Measurements from ENCODE around the gene PCBP2.
A peak's percentile ranks its signal among the peaks of the same experiment; 100 is the strongest.

Gene PCBP2

GRCh38 chr12:53505555-53506449 is 53.9 kb downstream of the PCBP2 start:
- no peak for FAIRE-seq
- DNase-seq (ENCODE audit: insufficient read length, low spot score): no peak

GRCh38 chr12:53506450-53506785 is 54.5 kb downstream of the PCBP2 start:
- FAIRE-seq: no peak

GRCh38 chr12:53506881-53507602 is 55.1 kb downstream of the PCBP2 start, which contains the start of gene NPFF:
NPFF (minus strand) TSS chr12:53507484; CDS start chr12:53507474, 10 bp downstream.
- no peak for DNase-seq (ENCODE audit: insufficient read length, low spot score)
- FAIRE-seq: no peak

More at GRCh38 chr12:53506450-53506785, 54.5 kb downstream of the PCBP2 start:
- DNase-seq (ENCODE audit: insufficient read length, low spot score): no peak

GRCh38 chr12:53507603-53507885 is 55.6 kb downstream of the PCBP2 start:
- no peak for FAIRE-seq
- no peak for DNase-seq (ENCODE audit: insufficient read length, low spot score)

- DNase-seq (ENCODE audit: insufficient read length, low spot score) (peak; percentile 68), FAIRE-seq (peak; percentile 89)
Observed at GRCh38 chr12:53508534-53509170, 56.8 kb downstream of the PCBP2 start.

GRCh38 chr12:53510181-53510812 is 58.4 kb downstream of the PCBP2 start:
- FAIRE-seq (no peak), DNase-seq (ENCODE audit: insufficient read length, low spot score) (no peak)

GRCh38 chr12:53513712-53514410 is 62.0 kb downstream of the PCBP2 start:
- DNase-seq (ENCODE audit: insufficient read length, low spot score) (no peak), FAIRE-seq (no peak)

GRCh38 chr12:53514628-53515290 is 62.9 kb downstream of the PCBP2 start:
- FAIRE-seq: no peak
- no peak for DNase-seq (ENCODE audit: insufficient read length, low spot score)

GRCh38 chr12:53515291-53515680 is 63.4 kb downstream of the PCBP2 start:
- DNase-seq (ENCODE audit: insufficient read length, low spot score): no peak
- FAIRE-seq: no peak

GRCh38 chr12:53516758-53517455 is 65.0 kb downstream of the PCBP2 start:
- FAIRE-seq: no peak
- no peak for DNase-seq (ENCODE audit: insufficient read length, low spot score)

GRCh38 chr12:53518381-53518780 is 66.5 kb downstream of the PCBP2 start:
- DNase-seq (ENCODE audit: insufficient read length, low spot score) (no peak), FAIRE-seq (no peak)

- FAIRE-seq (no peak), DNase-seq (ENCODE audit: insufficient read length, low spot score) (no peak)
Observed at GRCh38 chr12:53523131-53523530, 71.2 kb downstream of the PCBP2 start.

GRCh38 chr12:53524476-53524875 is 72.6 kb downstream of the PCBP2 start:
- no peak for DNase-seq (ENCODE audit: insufficient read length, low spot score)
- no peak for FAIRE-seq

- no peak for FAIRE-seq
Observed at GRCh38 chr12:53530061-53530460, 78.2 kb downstream of the PCBP2 start.

More at GRCh38 chr12:53530061-53530460, 78.2 kb downstream of the PCBP2 start:
- DNase-seq (ENCODE audit: insufficient read length, low spot score): no peak

Data from GM19239 (cell line).